MM.1S (cell line): ENCODE measurements around the gene SAMD14.

Experiments
- EZH2 ChIP-seq: fragments of 300-600 bp; sonication (generic); optimal IDR thresholded peaks from 2 replicates; pipeline ENCODE3; 2017; ENCODE audit warnings: low read depth, mild to moderate bottlenecking, antibody characterized with exemption, low read length, mixed read lengths
- TF ChIP-seq, protein P1 (sequence below): fragments of 300-600 bp; sonication (generic); IDR thresholded peaks from 2 replicates; pipeline ENCODE4 v1.5.1; 2016; ENCODE audit warnings: antibody characterized with exemption, low read length, mixed read lengths

DNA sequence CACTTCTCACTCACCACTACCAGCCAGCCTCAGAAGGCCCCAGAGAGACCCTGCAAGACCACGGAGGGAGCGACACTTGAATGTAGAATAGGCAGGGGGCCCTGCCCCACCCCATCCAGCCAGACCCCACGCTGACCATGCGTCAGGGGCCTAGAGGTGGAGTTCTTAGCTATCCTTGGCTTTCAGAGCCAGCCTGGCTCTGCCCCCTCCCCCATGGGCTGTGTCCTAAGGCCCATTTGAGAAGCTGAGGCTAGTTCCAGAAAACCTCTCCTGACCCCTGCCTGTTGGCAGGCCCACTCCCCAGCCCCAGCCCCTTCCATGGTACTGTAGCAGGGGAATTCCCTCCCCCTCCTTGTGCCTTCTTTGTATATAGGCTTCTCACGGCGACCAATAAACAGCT, 39.9 kb downstream of the SAMD14 start:
- TF ChIP-seq, protein P1, sequence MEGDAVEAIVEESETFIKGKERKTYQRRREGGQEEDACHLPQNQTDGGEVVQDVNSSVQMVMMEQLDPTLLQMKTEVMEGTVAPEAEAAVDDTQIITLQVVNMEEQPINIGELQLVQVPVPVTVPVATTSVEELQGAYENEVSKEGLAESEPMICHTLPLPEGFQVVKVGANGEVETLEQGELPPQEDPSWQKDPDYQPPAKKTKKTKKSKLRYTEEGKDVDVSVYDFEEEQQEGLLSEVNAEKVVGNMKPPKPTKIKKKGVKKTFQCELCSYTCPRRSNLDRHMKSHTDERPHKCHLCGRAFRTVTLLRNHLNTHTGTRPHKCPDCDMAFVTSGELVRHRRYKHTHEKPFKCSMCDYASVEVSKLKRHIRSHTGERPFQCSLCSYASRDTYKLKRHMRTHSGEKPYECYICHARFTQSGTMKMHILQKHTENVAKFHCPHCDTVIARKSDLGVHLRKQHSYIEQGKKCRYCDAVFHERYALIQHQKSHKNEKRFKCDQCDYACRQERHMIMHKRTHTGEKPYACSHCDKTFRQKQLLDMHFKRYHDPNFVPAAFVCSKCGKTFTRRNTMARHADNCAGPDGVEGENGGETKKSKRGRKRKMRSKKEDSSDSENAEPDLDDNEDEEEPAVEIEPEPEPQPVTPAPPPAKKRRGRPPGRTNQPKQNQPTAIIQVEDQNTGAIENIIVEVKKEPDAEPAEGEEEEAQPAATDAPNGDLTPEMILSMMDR: no peak
- TF ChIP-seq EZH2: no peak
